ENCODE data around the gene RNF217.

DNA sequence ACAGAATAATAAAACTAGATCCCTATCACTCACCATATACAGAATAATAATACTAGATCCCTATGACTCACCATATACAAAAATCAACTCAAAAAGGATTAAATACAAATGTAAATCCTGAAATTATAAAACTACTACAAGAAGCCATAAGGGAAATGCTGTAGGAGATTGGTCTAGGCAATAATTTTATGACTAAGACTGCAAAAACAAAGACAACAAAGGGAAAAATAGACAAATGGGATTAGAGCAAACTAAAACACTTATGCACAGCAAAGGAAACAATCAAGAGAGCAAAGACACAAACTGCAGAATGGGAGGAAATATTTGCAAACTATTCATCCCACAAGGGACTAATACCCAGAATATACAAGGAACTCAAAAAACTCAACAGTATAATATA is 4.1 kb upstream of the RNF217 start:
- TF ChIP-seq, protein P1, sequence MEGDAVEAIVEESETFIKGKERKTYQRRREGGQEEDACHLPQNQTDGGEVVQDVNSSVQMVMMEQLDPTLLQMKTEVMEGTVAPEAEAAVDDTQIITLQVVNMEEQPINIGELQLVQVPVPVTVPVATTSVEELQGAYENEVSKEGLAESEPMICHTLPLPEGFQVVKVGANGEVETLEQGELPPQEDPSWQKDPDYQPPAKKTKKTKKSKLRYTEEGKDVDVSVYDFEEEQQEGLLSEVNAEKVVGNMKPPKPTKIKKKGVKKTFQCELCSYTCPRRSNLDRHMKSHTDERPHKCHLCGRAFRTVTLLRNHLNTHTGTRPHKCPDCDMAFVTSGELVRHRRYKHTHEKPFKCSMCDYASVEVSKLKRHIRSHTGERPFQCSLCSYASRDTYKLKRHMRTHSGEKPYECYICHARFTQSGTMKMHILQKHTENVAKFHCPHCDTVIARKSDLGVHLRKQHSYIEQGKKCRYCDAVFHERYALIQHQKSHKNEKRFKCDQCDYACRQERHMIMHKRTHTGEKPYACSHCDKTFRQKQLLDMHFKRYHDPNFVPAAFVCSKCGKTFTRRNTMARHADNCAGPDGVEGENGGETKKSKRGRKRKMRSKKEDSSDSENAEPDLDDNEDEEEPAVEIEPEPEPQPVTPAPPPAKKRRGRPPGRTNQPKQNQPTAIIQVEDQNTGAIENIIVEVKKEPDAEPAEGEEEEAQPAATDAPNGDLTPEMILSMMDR (IDR thresholded peaks at IDR 0.05), result no peak
- no peak for TF ChIP-seq POLR2A (IDR thresholded peaks at IDR 0.05)

All from body of pancreas (tissue), 4 donors.